ENCODE data around the gene PHACTR3.

PHACTR3 gene

DNA sequence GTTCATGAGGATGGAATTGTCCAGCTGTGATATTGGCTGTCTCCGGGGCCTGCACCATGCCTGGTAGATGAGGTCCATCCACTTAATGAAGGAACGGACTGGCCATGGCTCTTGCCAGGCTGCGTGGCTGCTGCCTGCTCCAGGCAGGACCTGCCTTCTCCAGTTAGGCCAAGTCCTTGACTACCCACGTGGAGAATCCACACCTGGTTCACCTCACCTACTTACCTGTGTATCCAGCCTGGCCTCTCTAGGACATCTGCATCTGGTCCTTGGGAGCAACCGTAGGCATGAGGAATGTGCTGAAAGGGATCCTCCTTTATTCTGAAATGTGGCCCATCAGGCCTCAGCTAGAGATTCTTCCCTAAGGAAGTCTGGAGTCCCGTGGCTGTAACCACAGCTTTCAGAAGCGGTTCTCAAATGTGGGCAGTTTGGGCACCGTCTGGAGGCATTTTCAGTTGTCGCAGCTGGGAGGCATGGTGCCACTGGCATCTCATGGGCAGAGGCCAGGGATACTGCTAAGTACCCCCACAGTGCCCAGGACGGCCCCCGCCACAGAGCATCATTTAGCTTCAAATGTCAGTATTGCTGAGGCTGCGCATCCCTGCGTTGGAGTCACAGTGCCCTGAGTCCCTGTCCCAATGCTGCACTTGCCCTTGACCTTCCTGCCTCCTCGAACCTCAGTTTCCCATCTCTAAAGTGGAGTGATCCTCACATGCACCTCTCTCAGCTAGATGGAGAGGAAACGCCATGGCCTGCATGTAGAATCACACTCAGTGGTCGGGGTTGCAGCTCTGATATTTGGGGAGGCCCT is 67.5 kb downstream of the PHACTR3 start:
- no peak overlapping the region for H3K4me3 ChIP-seq (ENCODE audit: low read depth, low read length)
- TF ChIP-seq, protein P1, sequence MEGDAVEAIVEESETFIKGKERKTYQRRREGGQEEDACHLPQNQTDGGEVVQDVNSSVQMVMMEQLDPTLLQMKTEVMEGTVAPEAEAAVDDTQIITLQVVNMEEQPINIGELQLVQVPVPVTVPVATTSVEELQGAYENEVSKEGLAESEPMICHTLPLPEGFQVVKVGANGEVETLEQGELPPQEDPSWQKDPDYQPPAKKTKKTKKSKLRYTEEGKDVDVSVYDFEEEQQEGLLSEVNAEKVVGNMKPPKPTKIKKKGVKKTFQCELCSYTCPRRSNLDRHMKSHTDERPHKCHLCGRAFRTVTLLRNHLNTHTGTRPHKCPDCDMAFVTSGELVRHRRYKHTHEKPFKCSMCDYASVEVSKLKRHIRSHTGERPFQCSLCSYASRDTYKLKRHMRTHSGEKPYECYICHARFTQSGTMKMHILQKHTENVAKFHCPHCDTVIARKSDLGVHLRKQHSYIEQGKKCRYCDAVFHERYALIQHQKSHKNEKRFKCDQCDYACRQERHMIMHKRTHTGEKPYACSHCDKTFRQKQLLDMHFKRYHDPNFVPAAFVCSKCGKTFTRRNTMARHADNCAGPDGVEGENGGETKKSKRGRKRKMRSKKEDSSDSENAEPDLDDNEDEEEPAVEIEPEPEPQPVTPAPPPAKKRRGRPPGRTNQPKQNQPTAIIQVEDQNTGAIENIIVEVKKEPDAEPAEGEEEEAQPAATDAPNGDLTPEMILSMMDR (IDR thresholded peaks at IDR 0.05; ENCODE audit: borderline replicate concordance, insufficient read depth, low read depth, low read length): no peak

- no peak overlapping the region for H3K4me3 ChIP-seq (ENCODE audit: low read depth, low read length)
- TF ChIP-seq, protein P1 (IDR thresholded peaks at IDR 0.05; ENCODE audit: borderline replicate concordance, insufficient read depth, low read depth, low read length): no peak
Observed at GRCh38 chr20:59672576-59672975, 68.2 kb downstream of the PHACTR3 start.

- TF ChIP-seq, protein P1 (IDR thresholded peaks at IDR 0.05; ENCODE audit: borderline replicate concordance, insufficient read depth, low read depth, low read length): no peak
- H3K4me3 ChIP-seq (ENCODE audit: low read depth, low read length): no peak overlapping the region
Observed at GRCh38 chr20:59673288-59673997, 69.1 kb downstream of the PHACTR3 start.

GRCh38 chr20:59673998-59674445 is 69.7 kb downstream of the PHACTR3 start:
- TF ChIP-seq, protein P1 (IDR thresholded peaks at IDR 0.05; ENCODE audit: borderline replicate concordance, insufficient read depth, low read depth, low read length): no peak

GRCh38 chr20:59676126-59676850 is 71.9 kb downstream of the PHACTR3 start:
- H3K4me3 ChIP-seq (ENCODE audit: low read depth, low read length): no peak overlapping the region
- TF ChIP-seq, protein P1 (IDR thresholded peaks at IDR 0.05; ENCODE audit: borderline replicate concordance, insufficient read depth, low read depth, low read length): no peak

More at GRCh38 chr20:59673998-59674445, 69.7 kb downstream of the PHACTR3 start:
- no peak overlapping the region for H3K4me3 ChIP-seq (ENCODE audit: low read depth, low read length)

GRCh38 chr20:59676851-59677182 is 72.5 kb downstream of the PHACTR3 start:
- TF ChIP-seq, protein P1 (IDR thresholded peaks at IDR 0.05; ENCODE audit: borderline replicate concordance, insufficient read depth, low read depth, low read length): no peak
- no peak overlapping the region for H3K4me3 ChIP-seq (ENCODE audit: low read depth, low read length)

Measured in GM12875 (cell line).